ENCODE results near the gene SPRR2A.
"Not testable (repeated sequence)": the region's sequence is repeated elsewhere in the genome, so short reads cannot be mapped to it uniquely, and the experiment has no call there.

The SPRR2A gene

DNA sequence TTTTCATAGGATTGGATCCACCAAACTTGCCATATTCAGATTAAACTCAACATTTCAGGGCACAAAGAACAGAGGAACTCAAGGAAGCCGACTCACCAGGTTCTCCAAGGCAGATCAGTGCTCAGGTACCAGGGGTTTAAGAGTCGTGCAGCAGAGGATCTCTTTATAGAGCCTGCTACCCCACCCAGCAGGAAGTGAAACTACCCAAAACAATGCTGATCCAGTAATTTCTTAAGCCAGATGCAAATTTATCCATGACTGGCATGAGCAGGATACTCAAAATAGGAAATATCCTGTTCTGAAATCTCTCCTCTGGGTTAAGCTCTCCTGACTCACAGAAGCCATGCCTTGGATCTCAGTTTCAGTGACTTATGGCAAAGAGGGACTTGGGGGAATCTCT is at the start of gene SPRR2A:
SPRR2A (minus strand) TSS at position 138 of the 400 bp plus-strand sequence. CDS start 777 bp downstream, outside the sequence.
- no peak for DNase-seq (ENCODE audit: low read depth)

DNA sequence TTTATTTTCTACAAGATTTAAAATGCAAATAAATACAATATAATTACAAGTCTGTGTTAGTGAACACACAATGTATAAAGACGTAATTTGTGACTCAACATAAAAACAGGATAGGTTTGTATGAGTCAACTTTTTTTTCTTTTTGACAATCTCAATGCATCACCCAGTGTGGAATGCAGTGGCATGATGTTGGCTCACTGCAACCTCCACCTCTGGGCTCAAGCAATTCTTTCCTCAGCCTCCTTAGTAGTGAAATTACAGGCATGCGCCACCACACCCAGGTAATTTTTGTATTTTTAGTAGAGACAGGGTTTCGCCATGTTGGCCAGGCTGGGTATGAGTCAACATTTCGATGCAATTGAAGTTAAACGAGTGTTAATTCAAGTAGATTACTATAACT is 42.9 kb upstream of the SPRR2A start:
- peak; percentile 82 for DNase-seq (ENCODE audit: low read depth)

DNA sequence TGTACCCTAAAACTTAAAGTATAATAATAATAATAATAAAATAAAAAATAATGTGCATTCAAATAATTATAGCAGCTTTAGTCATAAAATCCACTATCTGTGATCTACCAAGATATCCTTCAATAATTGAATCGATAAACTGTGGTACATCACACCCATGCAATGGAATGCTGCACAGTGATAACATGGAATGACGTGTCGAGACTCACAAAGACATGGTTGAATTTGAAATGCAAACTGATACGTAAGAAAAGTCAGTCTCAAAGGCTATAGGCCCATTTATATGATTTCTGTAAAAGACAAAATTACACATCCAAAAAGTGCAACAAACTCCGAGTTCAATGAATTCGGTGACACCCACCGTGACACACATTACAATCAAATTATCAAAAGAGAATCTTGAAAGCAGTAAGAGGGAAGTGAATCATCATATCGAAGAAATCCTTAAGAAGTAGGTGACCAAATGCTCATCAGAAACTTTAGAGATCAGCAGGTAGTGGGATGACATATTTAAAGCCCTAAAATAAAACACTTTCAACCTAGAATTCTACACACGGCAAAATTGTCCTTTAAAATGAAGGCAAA is 42.2 kb upstream of the SPRR2A start:
- no peak for DNase-seq (ENCODE audit: low read depth)

DNA sequence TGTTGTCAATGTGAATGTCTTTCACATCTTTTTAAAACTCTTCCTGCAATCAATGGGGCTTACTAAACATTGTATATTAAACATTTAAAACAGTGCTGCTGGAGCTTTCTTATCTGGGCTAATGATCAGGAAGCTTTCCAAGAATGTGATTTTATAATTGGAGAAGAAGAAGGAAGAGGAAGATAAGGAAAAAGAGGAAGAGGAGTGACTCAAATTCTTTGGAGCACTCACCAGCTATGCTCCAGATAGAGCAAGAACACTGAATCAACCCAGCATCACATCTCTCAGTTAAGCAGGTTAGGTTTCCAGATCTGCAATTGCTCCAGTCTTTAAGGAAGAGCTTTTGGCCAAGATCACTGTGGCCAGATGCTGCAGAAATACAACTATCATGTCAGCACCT is 38.5 kb upstream of the SPRR2A start:
- no peak for DNase-seq (ENCODE audit: low read depth)

DNA sequence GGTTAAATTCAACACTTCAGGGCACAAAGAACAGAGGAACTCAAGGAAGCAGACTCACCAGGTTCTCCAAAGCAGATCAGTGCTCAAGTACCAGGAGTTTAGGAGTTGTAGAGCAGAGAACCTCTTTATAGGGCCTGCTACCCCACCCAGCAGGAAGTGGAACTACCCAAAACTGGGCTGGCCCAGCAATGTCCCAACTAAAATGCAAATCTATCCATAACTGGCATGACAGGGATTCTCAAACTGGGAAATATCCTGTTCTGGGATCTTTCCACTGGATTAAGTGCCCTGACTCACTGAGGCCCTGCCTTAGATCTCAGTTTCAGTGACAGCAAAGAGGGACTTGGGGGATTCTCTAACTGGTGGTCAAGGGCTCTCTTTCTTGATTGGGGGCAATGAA is 37.1 kb upstream of the SPRR2A start, which contains the start of gene SPRR2E:
SPRR2E (minus strand) TSS at position 101 of the 400 bp plus-strand sequence. CDS start 775 bp downstream, outside the sequence.
- DNase-seq (ENCODE audit: low read depth), result no peak

DNA sequence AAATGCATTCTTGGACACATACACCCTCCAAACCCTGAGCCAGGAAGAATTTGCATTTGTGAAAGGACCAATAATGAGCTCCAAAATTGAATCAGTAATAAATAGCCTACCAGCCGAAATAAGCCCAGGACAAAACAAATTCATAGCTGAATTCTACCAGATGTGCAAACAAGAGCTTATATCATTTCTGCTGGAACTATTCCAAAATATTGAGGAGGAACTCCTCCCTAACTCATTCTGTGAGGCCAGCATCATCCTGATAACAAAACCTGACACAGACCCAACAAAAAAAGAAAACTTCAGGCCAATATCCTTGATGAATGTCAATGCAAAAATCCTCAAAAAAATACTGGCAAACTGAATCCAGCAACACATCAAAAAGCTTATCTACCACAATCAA is 30.3 kb upstream of the SPRR2A start:
- no peak for DNase-seq (ENCODE audit: low read depth)

DNA sequence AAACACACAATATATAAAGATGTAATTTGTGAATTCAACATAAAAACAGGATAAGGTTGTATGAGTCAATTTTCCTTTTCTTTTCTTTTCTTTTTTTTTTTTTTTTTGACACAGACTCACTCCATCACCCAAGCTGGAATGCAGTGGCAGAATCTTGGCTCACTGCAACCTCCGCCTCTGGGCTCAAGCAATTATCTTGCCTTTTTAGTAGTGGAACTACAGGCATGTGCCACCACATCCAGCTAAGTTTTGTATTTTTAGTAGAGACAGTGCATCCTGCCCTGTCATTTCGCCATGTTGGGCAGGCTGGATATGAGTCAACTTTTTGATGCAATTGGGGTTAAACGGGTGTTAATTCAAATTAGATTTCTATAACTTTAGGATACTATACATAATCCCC is 24.4 kb upstream of the SPRR2A start:
- DNase-seq (ENCODE audit: low read depth), result no peak

DNA sequence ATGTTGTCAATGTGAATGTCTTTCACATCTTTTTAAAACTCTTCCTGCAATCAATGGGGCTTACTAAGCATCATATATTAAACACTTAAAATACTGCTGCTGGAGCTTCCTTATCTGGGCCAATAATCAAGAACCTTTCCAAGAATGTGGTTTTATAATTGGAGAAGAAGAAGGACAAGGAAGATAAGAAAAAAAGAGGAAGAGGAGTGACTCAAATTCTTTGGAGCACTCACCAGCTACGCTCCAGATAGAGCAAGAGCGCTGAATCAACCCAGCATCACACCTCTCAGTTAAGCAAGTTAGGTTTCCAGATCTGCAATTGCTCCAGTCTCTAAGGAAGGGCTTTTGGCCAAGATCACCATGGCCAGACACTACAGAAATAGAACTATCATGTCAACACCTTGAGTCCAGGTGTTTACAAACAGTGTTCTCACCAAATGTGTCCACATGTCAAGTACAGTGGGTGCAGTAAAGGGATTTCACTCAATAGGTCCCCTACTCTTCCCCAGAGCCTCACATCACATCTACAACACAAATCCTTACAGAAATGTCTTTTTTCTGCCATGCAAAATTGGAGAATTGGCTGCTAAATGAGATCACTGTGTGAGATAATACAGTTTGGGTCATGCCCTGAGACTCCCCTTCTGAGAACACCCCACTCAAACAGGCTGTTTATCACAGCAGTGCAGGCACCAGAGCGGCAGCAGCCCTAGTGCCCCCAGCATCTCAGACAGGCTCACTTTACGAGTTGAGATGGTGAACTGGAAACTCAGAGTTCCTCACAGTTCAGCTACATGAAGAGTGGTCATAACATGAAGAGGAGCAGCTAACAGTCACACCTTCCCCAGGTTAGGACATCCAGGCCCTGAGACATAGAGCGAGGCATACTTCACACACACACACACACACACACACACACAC is 15.8 kb upstream of the SPRR2A start:
- no peak for DNase-seq (ENCODE audit: low read depth)

DNA sequence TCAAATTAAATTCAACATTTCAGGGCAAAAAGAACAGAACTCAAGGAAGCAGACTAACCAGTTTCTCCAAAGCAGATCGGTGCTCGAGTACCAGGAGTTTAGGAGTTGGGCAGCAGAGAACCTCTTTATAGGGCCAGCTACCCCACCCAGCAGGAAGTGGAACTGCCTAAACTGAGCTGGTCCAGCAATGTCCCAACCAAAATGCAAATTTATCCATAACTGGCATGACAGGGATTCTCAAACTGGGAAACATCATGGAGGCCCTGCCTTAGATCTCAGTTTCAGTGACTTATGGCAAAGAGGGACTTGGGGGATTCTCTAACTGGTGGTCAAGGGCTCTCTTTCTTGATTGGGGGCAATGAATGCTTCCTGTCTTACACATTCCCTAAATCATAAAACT is 14.2 kb upstream of the SPRR2A start, which contains the start of gene SPRR2B:
SPRR2B (minus strand) TSS at position 101 of the 400 bp plus-strand sequence. CDS start 772 bp downstream, outside the sequence.
- no peak for DNase-seq (ENCODE audit: low read depth)

DNA sequence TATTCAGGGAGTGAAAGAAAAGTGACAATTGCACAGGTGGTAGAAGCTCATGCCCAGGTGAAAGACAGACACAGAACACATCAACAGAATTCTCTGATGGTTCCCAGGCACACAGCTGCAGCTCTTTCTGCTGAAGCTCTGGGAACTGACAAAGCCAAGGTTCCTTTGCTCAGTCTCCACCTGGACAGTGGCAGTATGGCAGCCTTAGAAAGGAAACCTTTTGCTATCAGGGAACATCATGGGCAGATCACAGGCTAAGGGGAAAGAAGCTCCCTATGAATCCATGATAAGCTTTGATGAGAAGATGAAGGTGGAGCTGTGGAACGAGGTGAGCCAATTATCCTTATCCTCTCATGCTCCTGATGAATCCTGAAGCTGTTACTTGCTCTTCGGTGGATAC is 12.9 kb upstream of the SPRR2A start:
- no peak for DNase-seq (ENCODE audit: low read depth)

DNA sequence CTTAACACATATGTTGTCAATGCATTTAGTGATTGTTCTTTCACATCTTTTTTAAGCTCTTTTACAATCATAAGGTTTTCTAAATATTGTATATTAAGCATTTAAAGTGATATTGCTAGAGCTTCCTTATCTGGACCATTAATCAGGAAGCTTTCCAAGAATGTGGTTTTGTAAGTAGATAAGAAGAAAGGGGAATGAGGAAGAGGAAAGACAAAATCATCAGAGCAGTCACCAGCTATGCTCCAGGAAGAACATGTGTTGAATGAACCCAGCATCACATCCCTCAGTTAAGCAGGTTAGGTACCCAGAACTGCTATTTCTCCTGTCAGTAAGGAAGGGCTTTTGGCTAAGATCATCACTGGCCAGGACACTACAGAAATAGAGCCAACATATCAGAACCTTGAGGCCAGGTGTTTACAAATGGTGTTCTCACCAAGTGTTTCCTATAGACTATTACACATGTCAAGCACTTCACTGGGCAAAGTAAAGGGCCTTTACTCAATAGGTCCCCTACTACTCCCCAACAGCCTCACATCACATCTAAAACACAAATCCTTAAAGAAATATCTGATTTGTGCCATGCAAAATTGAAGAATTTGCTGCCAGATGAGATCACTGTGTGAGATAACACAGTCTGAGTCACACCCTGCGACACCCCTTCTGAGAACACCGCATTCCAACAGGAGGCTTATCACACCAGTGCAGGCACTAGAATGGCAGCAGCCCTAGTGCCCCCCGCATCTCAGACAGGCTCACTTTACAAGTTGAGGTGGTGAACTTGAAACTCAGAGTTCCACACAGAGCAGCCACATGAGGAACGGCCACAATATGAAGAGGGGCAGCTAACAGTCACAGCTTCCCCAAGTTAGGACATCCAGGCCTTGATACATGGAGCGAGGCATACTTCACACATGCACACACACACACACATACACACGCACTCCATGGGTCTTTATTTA is 1.8 kb upstream of the SPRR2A start:
- no peak for DNase-seq (ENCODE audit: low read depth)

DNA sequence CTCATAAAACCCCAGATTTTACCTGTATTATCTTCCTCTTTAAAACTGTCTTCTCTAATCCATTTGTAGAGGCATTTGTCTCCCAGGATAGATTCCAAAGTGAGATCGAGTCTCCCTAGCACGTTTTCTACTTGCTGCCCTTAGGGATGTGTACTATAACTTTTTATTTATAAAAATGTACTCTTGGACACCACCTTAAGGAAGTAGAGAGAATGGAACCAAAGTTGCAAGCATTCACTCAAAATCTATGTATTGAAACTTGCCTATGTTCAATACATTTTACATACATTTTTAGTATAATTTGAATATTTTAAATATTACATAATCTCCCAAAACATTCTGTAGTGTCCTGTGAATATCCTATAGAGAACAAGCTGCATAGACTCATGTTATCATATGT is 842 bp upstream of the SPRR2A start:
- DNase-seq (ENCODE audit: low read depth), result no peak

DNA sequence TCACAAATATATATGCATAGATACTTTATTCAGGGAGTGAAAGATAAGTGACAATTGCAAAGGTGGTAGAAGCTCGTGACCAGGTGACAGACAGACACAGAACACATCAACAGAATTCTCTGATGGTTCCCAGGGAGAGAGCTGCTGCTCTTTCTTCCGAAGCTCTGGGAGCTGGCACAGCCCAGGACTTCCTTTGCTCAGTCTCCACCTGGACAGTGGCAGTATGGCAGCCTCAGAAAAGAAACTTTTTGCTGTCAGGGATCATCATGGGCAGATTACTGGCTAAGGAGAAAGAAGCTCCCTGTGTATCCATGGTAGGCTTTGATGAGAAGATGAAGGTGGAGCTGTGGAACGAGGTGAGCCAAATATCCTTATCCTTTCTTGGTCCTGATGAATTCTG is 1.2 kb downstream of the SPRR2A start:
- DNase-seq (ENCODE audit: low read depth), result not testable (repeated sequence)

DNA sequence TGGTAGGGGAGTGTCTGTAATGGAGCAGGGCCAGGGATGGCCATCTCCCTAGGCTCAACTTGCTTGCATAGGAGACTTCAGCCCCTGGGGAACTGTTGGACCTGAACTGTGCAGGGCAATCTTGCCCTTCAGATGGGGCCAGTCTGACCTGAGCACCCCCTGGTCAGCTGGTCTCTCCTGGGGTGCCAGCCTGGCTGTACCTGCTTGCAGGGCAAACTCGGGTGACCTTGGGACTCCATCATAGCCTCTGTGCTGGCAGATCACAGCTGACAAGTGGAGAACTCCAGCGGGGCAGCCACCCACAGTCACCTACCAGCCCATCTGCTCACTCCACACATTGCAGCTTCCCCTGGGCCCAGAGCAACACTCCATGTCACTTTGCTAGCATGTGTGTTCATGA is 8.1 kb downstream of the SPRR2A start:
- DNase-seq (ENCODE audit: low read depth), result no peak

DNA sequence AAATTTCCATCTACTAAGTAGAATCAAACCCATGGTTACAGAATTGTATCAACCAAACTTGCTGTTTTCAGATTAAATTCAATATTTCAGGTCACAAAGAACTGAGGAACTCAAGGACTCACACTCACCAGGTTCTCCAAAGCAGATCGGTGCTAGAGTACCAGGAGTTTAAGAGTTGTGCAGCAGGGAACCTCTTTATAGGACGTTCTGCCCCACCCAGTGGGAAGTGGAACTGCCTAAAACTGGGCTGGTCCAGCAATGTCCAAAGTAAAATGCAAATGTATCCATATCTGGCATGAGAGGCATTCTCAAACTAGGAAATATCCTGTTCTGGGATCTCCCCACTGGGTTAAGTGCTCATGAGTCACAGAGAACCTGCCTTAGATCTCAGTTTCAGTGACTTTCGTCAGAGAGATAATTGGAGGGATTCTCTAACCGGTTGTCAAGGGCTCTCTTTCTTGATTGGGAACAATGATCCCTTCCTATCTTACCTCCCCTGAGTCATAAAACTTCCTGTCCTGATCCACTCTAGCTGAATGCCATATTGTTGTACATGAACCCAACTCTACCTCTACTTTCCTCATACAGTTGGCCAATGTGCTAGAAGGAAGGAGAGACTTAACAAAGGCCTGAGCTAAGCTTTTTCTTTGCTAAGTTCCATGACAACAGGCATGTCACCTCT is 16.2 kb downstream of the SPRR2A start, which contains the start of gene SPRR2D:
SPRR2D (minus strand) TSS at position 171 of the 682 bp plus-strand sequence. CDS start 774 bp downstream, outside the sequence.
- no peak for DNase-seq (ENCODE audit: low read depth)

DNA sequence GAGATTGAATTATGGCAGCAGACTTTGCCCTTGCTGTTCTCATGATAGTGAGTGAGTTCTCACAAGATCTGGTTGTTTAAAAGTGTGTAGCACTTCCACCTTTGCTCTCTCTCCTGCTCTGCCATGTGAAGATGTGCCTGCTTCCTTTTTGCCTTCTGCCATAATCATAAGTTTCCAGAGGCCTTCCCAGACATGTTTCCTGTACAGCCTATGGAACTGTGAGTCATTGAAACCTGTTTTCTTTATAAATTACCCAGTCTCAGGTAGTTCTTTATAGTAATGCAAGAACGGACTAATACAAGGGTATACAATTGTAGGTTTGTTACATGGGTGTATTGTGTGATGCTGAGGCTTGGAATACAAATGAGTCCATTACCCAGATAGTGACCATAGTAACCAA is 22.1 kb downstream of the SPRR2A start:
- DNase-seq (ENCODE audit: low read depth), result no peak

DNA sequence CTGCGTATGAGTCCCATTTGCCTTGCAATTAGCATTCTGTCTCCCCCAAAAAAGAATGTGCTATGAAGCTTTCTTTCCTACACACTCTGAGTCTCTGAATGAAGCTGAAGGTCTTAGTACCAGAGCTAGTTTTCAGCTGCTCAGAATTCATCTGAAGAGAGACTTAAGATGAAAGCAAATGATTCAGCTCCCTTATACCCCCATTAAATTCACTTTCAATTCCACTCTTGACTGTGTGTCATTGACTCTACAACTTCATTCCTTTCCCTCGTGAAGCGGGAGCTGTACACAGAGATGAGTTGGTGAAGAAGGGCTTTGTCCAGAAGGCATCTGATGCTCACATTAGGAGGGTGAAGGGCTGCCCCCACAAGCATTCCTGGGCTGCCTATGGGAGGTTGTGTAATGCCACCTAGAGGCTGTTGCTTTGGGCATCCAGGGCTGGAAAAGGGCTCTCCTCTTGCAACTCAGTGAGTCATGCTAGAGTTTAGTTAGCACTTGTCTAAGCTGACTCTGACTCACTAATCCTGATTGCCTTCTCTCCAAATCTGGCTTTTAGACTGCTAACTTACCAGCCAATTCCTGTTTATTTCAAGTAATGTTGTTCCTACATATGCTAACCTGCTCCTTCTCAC is 24.5 kb downstream of the SPRR2A start:
- peak; percentile 82 for DNase-seq (ENCODE audit: low read depth)

DNA sequence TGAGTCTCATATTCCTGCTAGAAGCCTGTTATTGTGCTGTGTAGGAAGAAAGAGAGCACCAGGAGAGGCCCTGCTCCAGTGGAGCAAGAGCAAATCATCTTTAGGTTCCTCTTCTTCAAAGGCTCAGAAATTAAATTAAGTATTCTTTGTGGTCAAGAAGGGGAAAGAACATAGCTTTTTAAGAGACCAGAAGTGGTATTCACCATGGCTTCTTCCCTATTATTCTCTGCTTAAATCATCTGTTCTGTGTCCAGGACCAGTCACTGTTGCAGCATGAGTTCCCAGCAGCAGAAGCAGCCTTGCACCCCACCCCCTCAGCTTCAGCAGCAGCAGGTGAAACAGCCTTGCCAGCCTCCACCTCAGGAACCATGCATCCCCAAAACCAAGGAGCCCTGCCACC is 25.2 kb downstream of the SPRR2A start:
- no peak for DNase-seq (ENCODE audit: low read depth)

DNA sequence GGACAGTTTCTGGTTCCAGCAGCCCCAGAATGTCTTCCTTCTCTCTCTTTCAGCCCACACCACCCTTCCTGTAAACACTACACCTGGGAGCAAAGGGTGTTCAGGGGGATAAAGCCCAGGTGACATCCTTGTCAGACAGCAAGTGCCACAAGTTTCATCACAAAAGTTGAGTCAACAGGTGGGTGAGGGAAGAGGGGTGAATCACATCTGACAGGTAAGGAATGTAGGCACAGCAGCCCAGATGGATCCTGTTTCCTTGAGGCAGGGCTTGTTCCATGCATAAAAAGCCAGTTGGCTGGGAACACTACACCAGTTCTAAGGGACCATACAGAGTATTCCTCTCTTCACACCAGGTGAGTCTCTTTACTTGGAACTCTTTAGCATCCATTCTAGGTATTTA is 26.4 kb downstream of the SPRR2A start, which contains the start of gene SPRR1B:
SPRR1B (plus strand) TSS at position 309 of the 400 bp plus-strand sequence. CDS start 1,143 bp downstream, outside the sequence.
- no peak for DNase-seq (ENCODE audit: low read depth)

DNA sequence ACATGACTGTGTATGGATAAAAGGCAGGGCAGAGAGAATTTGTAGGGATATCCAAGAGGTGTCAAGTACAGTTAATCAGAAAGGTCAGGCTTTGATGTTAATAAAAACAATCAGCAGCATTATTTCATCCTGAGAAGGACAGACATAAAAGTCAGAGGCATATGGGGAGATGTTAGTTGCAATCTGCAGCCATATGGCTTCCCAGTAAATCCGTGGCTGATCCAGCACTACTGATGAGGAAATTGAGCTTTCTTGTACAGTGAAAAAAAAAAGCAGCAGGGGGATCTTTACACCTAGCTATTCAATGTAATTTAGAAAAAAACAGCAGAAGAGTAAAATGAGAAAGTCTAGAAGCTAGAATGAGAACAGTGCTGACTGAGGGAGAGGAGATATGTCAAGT is 28.5 kb downstream of the SPRR2A start:
- no peak for DNase-seq (ENCODE audit: low read depth)

DNA sequence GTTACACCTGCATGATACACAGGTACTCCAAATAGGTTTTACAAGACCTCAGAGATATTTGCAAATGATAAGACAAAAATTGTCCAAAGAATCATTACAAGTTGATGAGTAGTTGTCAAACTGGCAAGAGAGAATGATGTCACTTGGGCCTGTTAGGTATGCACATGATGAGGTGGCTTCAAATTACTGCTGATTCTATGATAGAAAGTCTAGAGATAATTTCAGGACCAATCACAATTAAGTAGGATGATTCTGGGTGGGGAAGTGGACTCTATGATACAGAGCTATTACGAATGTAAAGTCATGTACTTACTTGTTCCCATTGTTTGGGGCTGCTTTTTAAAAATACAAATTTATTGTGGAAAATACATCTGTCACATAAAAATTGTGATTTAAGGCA is 31.5 kb downstream of the SPRR2A start:
- no peak for DNase-seq (ENCODE audit: low read depth)

Data from HS-5 (cell line).